Immature natural killer cell (primary cell): Measurements from ENCODE around the gene RALGAPA2. TPM values are rescaled to one million over a fixed set of nuclear protein-coding genes. Genes with fewer than 3 reads are reported as not detected.

Experiments used
- DNase-seq, 3 donors: peaks; one replicate each; pipeline ENCODE4 v3.0.0; 2022; ENCODE audit warnings: mixed read lengths in 1 of 3
- H3K27ac Mint-ChIP-seq, 6 donors: one replicate each; pipeline ENCODE4 v1.8.0; 2020; ENCODE audit warnings: mixed read lengths in 6 of 6, mild to moderate bottlenecking in 5 of 6, inconsistent platforms in 4 of 6, moderate library complexity in 3 of 6
- H3K27me3 Mint-ChIP-seq, 3 donors: one replicate each; pipeline ENCODE4 v1.8.0; 2020 to 2021; ENCODE audit warnings: low read depth in 3 of 3, mild to moderate bottlenecking in 3 of 3, mixed read lengths in 3 of 3, moderate library complexity in 3 of 3, inconsistent platforms in 1 of 3
- H3K36me3 Mint-ChIP-seq, 3 donors: one replicate each; pipeline ENCODE4 v1.8.0; 2020; ENCODE audit warnings: mixed read lengths in 3 of 3, inconsistent platforms in 2 of 3, mild to moderate bottlenecking in 2 of 3
- H3K4me1 Mint-ChIP-seq, 2 donors: one replicate each; pipeline ENCODE4 v1.8.0; 2020; ENCODE audit warnings: inconsistent platforms in 2 of 2, mild to moderate bottlenecking in 2 of 2, mixed read lengths in 2 of 2, moderate library complexity in 1 of 2
- H3K4me3 Mint-ChIP-seq, 5 donors: one replicate each; pipeline ENCODE4 v1.8.0; 2020; ENCODE audit warnings: mild to moderate bottlenecking in 5 of 5, mixed read lengths in 5 of 5, inconsistent platforms in 3 of 5, moderate library complexity in 3 of 5
- H3K9me3 Mint-ChIP-seq, 6 donors: one replicate each; pipeline ENCODE4 v1.8.0; 2020; ENCODE audit warnings: mild to moderate bottlenecking in 6 of 6, mixed read lengths in 6 of 6, inconsistent platforms in 4 of 6, moderate library complexity in 3 of 6
- polyA plus RNA-seq, 3 donors: library from polyadenylated mRNA; unstranded; fragments of 300-500 nt; fragmentation: Illumina TruSeq; gene quantifications; one replicate each; pipeline ENCODE4 v1.2.3, GENCODE V29; 2021

RALGAPA2 gene
- polyA plus RNA-seq, 3 donors from 2014 or later, result 2.2 to 5.7 (median 2.3) TPM

GRCh38 chr20:20663841-20664240, 48.6 kb downstream of the RALGAPA2 start:
- Mint-ChIP-seq H3K27ac (no peak overlapping the region), H3K36me3 (peaks cover 0 to 4% (median 0%) of the 10 kb centered on the region in 3 donors), H3K4me1 (peaks cover 22 to 32% of the 10 kb centered on the region in 2 donors), H3K27me3 (no peaks in the 10 kb centered on the region), H3K4me3 (no peak overlapping the region), H3K9me3 (no peaks in the 10 kb centered on the region)
- DNase-seq, result no peak

- no peaks in the 10 kb centered on the region for H3K4me1 Mint-ChIP-seq
- H3K9me3 Mint-ChIP-seq, result no peaks in the 10 kb centered on the region
- H3K36me3 Mint-ChIP-seq, result peaks cover 0 to 13% (median 7%) of the 10 kb centered on the region in 3 donors
- peaks cover 0 to 1% (median 0%) of the 10 kb centered on the region in 3 donors for H3K27me3 Mint-ChIP-seq
- no peak for DNase-seq
- peak overlapping the region in 1 of 6 donors; percentile 9 for H3K27ac Mint-ChIP-seq
- H3K4me3 Mint-ChIP-seq, result no peak overlapping the region
These were observed 53.5 kb downstream of the RALGAPA2 start for GRCh38 chr20:20658871-20659431.

GRCh38 chr20:20658123-20658522, 54.3 kb downstream of the RALGAPA2 start:
- Mint-ChIP-seq H3K27me3 (peaks cover 0 to 1% (median 0%) of the 10 kb centered on the region in 3 donors), H3K4me1 (no peaks in the 10 kb centered on the region), H3K27ac (no peak overlapping the region), H3K9me3 (no peaks in the 10 kb centered on the region), H3K4me3 (no peak overlapping the region), H3K36me3 (peaks cover 0 to 13% (median 7%) of the 10 kb centered on the region in 3 donors)
- DNase-seq, result no peak

DNA sequence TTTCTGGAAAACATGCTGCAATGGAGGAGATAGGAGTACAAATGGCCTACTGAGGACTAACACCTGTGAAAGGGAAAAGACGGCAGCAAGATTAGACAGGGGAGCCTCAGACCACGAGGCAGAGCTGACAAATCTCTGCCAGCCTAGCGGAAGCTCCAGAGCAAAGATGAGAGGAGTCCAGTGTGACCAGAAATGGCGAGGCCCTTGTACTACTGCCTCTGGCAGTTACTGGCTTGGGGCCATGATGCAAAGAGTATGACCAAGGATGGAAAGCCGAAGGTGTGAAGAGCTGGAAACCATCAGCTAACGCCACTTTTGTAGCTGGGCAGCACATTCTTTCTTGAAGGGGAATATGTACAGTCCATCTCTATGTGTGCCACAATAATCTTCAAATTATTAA, 55.4 kb downstream of the RALGAPA2 start:
- H3K4me1 Mint-ChIP-seq, result no peaks in the 10 kb centered on the region
- no peak for DNase-seq
- no peak overlapping the region for H3K4me3 Mint-ChIP-seq
- peaks cover 4 to 18% (median 12%) of the 10 kb centered on the region in 3 donors for H3K36me3 Mint-ChIP-seq
- H3K9me3 Mint-ChIP-seq, result no peaks in the 10 kb centered on the region
- peaks cover 0 to 1% (median 0%) of the 10 kb centered on the region in 3 donors for H3K27me3 Mint-ChIP-seq
- H3K27ac Mint-ChIP-seq, result no peak overlapping the region

DNA sequence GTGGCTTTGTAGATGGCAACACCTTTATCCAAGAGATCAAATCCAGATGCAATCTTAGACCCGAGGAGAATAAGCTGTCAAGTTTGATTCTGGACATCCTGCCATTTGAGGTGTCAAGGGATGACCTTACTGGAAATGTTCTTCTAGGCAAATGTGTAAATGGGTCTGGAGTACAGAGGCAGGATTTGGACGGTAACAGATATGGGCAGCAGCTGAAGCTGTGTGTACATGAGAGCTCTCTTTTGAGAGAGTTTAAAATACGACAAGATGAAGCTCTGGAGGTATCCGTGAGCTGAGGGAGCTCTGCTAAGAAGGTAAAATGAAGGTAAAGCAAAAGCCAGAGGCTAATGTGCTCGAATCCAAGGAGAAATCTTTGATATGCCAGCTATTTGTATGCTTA, 56.6 kb downstream of the RALGAPA2 start:
- DNase-seq, result no peak
- peaks cover 4 to 18% (median 12%) of the 10 kb centered on the region in 3 donors for H3K36me3 Mint-ChIP-seq
- H3K9me3 Mint-ChIP-seq, result no peaks in the 10 kb centered on the region
- peaks cover 0 to 1% (median 0%) of the 10 kb centered on the region in 3 donors for H3K27me3 Mint-ChIP-seq
- H3K4me1 Mint-ChIP-seq, result no peaks in the 10 kb centered on the region
- H3K27ac Mint-ChIP-seq, result no peak overlapping the region
- H3K4me3 Mint-ChIP-seq, result no peak overlapping the region

- DNase-seq, result no peak
- no peak overlapping the region for H3K4me3 Mint-ChIP-seq
- H3K27ac Mint-ChIP-seq, result no peak overlapping the region
- H3K36me3 Mint-ChIP-seq, result peaks cover 4 to 10% (median 5%) of the 10 kb centered on the region in 3 donors
- H3K9me3 Mint-ChIP-seq, result no peaks in the 10 kb centered on the region
- peaks cover 3 to 7% of the 10 kb centered on the region in 2 donors for H3K4me1 Mint-ChIP-seq
- H3K27me3 Mint-ChIP-seq, result peaks cover 0 to 1% (median 0%) of the 10 kb centered on the region in 3 donors
These were observed 62.5 kb downstream of the RALGAPA2 start for GRCh38 chr20:20649945-20650344.

- H3K36me3 Mint-ChIP-seq, result peaks cover under 1 to 15% (median 8%) of the 10 kb centered on the region in 3 donors
- no peak overlapping the region for H3K4me3 Mint-ChIP-seq
- no peaks in the 10 kb centered on the region for H3K27me3 Mint-ChIP-seq
- no peak for DNase-seq
- no peak overlapping the region for H3K27ac Mint-ChIP-seq
- H3K4me1 Mint-ChIP-seq, result peaks cover 11 to 20% of the 10 kb centered on the region in 2 donors
- H3K9me3 Mint-ChIP-seq, result no peaks in the 10 kb centered on the region
These were observed 68.5 kb downstream of the RALGAPA2 start for GRCh38 chr20:20643927-20644326.

DNA sequence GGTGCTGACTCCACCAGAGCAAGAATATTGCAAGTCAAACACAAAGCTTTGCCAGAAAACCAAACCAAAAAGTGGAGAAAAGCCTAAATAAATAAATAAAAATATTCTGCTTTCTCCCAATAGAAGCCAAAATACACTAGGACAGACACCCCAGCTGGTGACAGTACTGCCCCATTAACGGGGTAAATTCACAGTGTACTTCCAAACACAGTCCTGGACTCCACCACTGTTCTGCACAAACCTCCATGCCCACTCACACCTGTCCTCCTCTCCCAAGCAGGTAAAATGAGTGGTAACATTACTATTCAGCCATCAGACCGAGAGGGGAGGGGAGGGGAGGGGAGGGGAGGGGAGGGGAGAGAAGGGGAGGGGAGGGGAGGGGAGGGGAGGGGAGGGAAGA, 70.7 kb downstream of the RALGAPA2 start:
- peaks cover 21 to 29% of the 10 kb centered on the region in 2 donors for H3K4me1 Mint-ChIP-seq
- no peak overlapping the region for H3K27ac Mint-ChIP-seq
- no peak for DNase-seq
- H3K9me3 Mint-ChIP-seq, result no peaks in the 10 kb centered on the region
- H3K4me3 Mint-ChIP-seq, result no peak overlapping the region
- no peaks in the 10 kb centered on the region for H3K27me3 Mint-ChIP-seq
- peaks cover 8 to 14% (median 13%) of the 10 kb centered on the region in 3 donors for H3K36me3 Mint-ChIP-seq

DNA sequence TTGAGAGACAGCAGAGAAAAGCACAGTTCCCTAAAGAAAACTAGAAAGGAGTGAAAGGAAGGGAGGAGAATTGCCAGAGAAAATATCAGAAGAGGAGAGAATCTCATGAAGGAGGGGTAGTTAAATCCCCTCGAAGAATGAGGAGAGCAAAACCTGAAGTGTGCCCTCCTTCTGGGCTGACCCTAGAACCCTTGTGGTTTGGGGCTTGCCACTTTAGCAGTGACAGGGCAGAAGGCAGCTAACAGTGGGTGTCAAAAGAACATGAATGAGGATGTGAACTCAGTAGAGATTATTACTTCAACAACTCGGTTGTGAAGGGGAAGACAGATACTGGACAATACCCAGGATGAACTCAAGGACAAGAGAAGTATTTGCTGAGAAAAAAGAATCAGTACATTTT, 73.6 kb downstream of the RALGAPA2 start:
- H3K36me3 Mint-ChIP-seq, result peaks cover 21 to 33% (median 24%) of the 10 kb centered on the region in 3 donors
- H3K9me3 Mint-ChIP-seq, result no peaks in the 10 kb centered on the region
- peak overlapping the region in 4 of 5 donors; percentile 1 to 63 (median 7) for H3K4me3 Mint-ChIP-seq
- peak; percentile 6 to 21 (median 8) for DNase-seq
- peak overlapping the region; percentile 0 to 43 (median 36) for H3K27ac Mint-ChIP-seq
- no peaks in the 10 kb centered on the region for H3K27me3 Mint-ChIP-seq
- H3K4me1 Mint-ChIP-seq, result peaks cover 21 to 29% of the 10 kb centered on the region in 2 donors

DNA sequence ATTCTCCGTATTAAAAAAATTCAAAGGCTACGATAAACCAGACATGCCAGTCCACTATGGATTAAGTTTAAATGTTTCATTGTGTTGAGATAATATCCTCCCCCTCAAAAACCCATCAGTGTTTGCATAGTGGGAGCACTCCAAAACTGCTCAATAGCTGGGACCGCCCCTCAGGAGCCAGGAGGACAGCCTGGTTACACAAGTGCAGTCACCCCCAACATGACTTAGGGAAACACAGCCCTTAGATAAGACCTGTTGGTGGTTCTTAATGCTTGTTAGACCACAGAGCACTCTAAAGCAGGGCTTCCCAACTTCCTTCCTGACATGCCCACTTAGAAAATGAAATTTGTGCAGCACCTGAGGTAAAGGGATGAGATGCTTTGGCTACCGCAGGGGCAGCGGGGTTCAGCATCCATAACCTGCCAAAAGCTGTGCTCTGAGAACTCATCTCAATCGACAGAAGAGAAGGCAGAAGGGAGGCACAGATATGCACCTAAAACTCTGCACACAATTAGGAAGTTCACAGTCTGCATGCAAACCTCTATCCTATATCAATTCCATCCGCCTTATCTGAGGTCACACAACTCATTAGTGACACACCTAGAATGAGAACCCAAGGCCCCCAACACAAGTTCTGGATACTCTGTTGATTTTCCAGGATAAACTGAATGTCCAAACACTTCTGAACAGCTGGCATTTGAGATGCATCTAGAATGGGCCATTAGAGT, 74.3 kb downstream of the RALGAPA2 start:
- peak overlapping the region in 3 of 6 donors; percentile 0 to 39 (median 1) for H3K27ac Mint-ChIP-seq
- H3K9me3 Mint-ChIP-seq, result no peaks in the 10 kb centered on the region
- DNase-seq, result peak in 1 of 3 donors; percentile 4
- no peaks in the 10 kb centered on the region for H3K27me3 Mint-ChIP-seq
- H3K4me1 Mint-ChIP-seq, result peaks cover 21 to 29% of the 10 kb centered on the region in 2 donors
- H3K4me3 Mint-ChIP-seq, result peak overlapping the region in 2 of 5 donors; percentile 7 to 63
- H3K36me3 Mint-ChIP-seq, result peaks cover 24 to 39% (median 26%) of the 10 kb centered on the region in 3 donors

GRCh38 chr20:20635006-20635405, 77.4 kb downstream of the RALGAPA2 start:
- H3K27ac Mint-ChIP-seq, result no peak overlapping the region
- no peak overlapping the region for H3K4me3 Mint-ChIP-seq
- H3K4me1 Mint-ChIP-seq, result peaks cover 20 to 26% of the 10 kb centered on the region in 2 donors
- H3K9me3 Mint-ChIP-seq, result no peaks in the 10 kb centered on the region
- no peaks in the 10 kb centered on the region for H3K27me3 Mint-ChIP-seq
- no peak for DNase-seq
- H3K36me3 Mint-ChIP-seq, result peaks cover 24 to 44% (median 33%) of the 10 kb centered on the region in 3 donors

DNA sequence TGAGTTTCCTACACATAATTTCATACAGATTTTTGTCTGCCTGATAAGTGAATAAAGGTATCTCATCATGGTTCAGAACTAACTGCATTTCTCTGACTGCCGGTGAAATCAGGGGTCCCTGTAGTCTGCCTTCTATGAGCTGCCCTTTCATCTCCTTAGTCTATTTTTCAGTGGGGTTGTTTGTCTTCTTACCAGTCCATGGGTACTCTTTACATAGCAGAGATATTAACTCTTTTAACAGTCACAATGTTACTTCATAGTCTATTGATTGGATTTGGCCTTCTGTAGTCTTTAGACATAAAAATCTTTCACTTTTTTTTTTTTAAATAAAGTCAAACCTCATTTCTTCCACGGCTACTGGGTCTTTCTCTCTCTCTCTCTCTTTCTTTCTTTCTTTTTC, 79.8 kb downstream of the RALGAPA2 start:
- Mint-ChIP-seq H3K27ac (peak overlapping the region in 1 of 6 donors; percentile 6), H3K36me3 (peaks cover 21 to 59% (median 44%) of the 10 kb centered on the region in 3 donors)

DNA sequence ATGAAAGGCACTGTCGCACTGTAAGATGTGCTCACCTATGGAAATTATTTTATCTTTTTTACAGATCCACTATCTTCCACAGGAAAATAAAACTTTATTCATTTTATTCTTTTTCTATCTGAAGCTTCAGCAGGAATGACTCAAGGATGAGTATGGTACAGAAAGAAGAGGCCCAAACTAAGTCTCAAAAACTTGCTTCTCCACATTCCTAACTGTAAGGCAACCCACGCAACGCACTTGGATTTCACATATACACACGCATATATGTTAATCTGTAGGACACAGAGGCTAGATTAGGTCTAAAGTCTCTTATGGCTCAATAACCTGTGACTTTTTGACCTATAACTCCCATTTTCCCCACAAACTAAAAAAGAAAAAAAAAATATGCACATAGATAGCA, 81.9 kb downstream of the RALGAPA2 start:
- Mint-ChIP-seq H3K4me3 (no peak overlapping the region), H3K36me3 (peaks cover 26 to 63% (median 48%) of the 10 kb centered on the region in 3 donors), H3K9me3 (no peaks in the 10 kb centered on the region), H3K27ac (no peak overlapping the region), H3K27me3 (no peaks in the 10 kb centered on the region), H3K4me1 (no peaks in the 10 kb centered on the region)
- DNase-seq, result no peak

More for the DNA sequence above, 79.8 kb downstream of the RALGAPA2 start:
- Mint-ChIP-seq H3K27me3 (no peaks in the 10 kb centered on the region), H3K4me3 (no peak overlapping the region), H3K4me1 (peaks cover under 1 to 3% of the 10 kb centered on the region in 2 donors), H3K9me3 (no peaks in the 10 kb centered on the region)
- no peak for DNase-seq

DNA sequence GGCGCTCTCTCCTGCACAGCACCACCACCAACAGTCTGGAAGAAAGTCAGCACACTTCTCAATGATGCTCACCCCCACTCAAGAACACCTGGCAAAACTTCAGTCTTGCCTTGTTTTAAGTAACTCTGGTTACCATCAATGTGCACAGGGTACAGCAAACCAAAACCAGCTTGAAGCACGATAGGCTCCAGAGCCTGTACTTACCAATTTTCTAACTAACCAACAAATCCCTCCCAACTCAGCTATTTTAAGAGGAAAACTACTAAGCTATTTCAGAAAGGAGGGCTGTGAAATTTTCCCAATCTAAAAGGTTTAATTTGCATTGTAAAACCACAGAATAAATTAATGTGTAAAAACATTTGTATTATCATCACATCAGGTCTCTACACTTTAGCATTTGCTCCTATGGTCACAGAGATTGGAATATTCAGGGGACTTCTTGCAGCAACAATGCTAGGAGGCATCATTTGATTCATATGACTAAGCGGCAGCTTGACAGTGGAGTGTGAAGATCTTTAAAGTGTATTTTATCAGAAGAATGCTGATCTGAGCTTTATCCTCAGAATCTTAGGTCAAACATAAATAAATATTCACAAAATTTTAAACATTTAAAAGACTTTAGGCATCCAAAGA, 82.8 kb downstream of the RALGAPA2 start:
- no peak overlapping the region for H3K27ac Mint-ChIP-seq
- H3K36me3 Mint-ChIP-seq, result peaks cover 25 to 60% (median 44%) of the 10 kb centered on the region in 3 donors
- no peaks in the 10 kb centered on the region for H3K9me3 Mint-ChIP-seq
- no peak for DNase-seq
- no peaks in the 10 kb centered on the region for H3K4me1 Mint-ChIP-seq
- no peak overlapping the region for H3K4me3 Mint-ChIP-seq
- no peaks in the 10 kb centered on the region for H3K27me3 Mint-ChIP-seq
